HepG2 (cell line): ENCODE measurements around the gene TTC24. TPM values are rescaled to one million over a fixed set of nuclear protein-coding genes. Genes with fewer than 3 reads are reported as not detected.
A peak's percentile ranks its signal among the peaks of the same experiment; 100 is the strongest.

ENCODE experiments used
- ATRX ChIP-seq: sonication (generic); formaldehyde crosslinking; IDR thresholded peaks from 2 replicates; pipeline ENCODE4 v1.4.0; 2020; ENCODE audit warnings: missing genetic modification reagents, borderline replicate concordance
- CREB1 ChIP-seq, 2 experiments: fragments of 450-650 bp in 1 of 2; IDR thresholded peaks; 2 replicates each; pipeline ENCODE4 v1.6.1; 2016 to 2017; ENCODE audit warnings: control low read depth in 1 of 2, mild to moderate bottlenecking in 1 of 2, missing compliant biosample characterization in 1 of 2, missing genetic modification characterization in 1 of 2
- NRL ChIP-seq: sonication (generic); formaldehyde crosslinking; IDR thresholded peaks from 2 replicates; pipeline ENCODE4 v1.5.0; 2020; ENCODE audit warnings: missing genetic modification reagents, mild to moderate bottlenecking, moderate library complexity, borderline replicate concordance
- RAD21 ChIP-seq: fragments of 450-650 bp; formaldehyde crosslinking; IDR thresholded peaks from 2 replicates; pipeline ENCODE4 v1.5.0; 2020; ENCODE audit warnings: mild to moderate bottlenecking
- THAP11 ChIP-seq: IDR thresholded peaks from 2 replicates; pipeline ENCODE4 v1.6.1; 2016; ENCODE audit warnings: missing biosample characterization, missing genetic modification reagents
- ZNF20 ChIP-seq: sonication (generic); formaldehyde crosslinking; IDR thresholded peaks from 2 replicates; pipeline ENCODE4 v1.4.0; 2020; ENCODE audit warnings: mild to moderate bottlenecking, moderate library complexity, missing genetic modification reagents
- ZSCAN31 ChIP-seq: sonication (generic); formaldehyde crosslinking; IDR thresholded peaks from 2 replicates; pipeline ENCODE4 v1.5.0; 2020; ENCODE audit warnings: low read depth, mild to moderate bottlenecking, missing genetic modification reagents
- polyA plus RNA-seq, 8 experiments: library from polyadenylated mRNA; depleted of rRNA in 3 of 8; stranded (reverse) in 7 of 8; unstranded in 1 of 8; fragments of >200 nt; fragmentation: Illumina TruSeq in 4 of 8; extraction: Trizol in 4 of 8; gene quantifications; 2 replicates each; pipeline versions ENCODE4 v1.2.1 to v1.2.3, GENCODE V29; 2011 to 2016; ENCODE audit warnings: low read depth in 4 of 8, missing spikeins in 1 of 8, mixed read lengths in 1 of 8; ENCODE audit not compliant: insufficient read depth in 1 of 8
- total RNA-seq, 5 experiments: library from RNA; depleted of rRNA; stranded (reverse); fragments of >200 nt; fragmentation: Illumina TruSeq; extraction: Trizol; gene quantifications; 2 replicates each; pipeline ENCODE4 v1.2.3, GENCODE V29; 2016; ENCODE audit warnings: low read depth in 1 of 5
- TF ChIP-seq, protein P1 (sequence below): sonication (generic); formaldehyde crosslinking; IDR thresholded peaks from 2 replicates; pipeline ENCODE4 v1.8.0; 2022; ENCODE audit warnings: mild to moderate bottlenecking, missing genetic modification reagents, borderline replicate concordance
- TF ChIP-seq, protein P2 (sequence below): sonication (generic); formaldehyde crosslinking; IDR thresholded peaks from 2 replicates; pipeline ENCODE4 v1.4.0; 2020; ENCODE audit warnings: mild to moderate bottlenecking, missing genetic modification reagents
- TF ChIP-seq, protein P3 (sequence below): sonication (generic); formaldehyde crosslinking; IDR thresholded peaks from 2 replicates; pipeline ENCODE4 v1.4.0; 2020; ENCODE audit warnings: missing genetic modification reagents
- TF ChIP-seq, protein P4 (sequence below): sonication (generic); formaldehyde crosslinking; IDR thresholded peaks from 2 replicates; pipeline ENCODE4 v1.8.0; 2022; ENCODE audit warnings: mild to moderate bottlenecking, missing genetic modification reagents
- TF ChIP-seq, protein P5 (sequence below): IDR thresholded peaks from 2 replicates; pipeline ENCODE4 v1.6.1; 2018; ENCODE audit warnings: missing genetic modification reagents, mild to moderate bottlenecking, missing compliant biosample characterization
- TF ChIP-seq, protein P6 (sequence below), 2 experiments: fragments of 450-650 bp in 1 of 2; sonication (generic) in 1 of 2; formaldehyde crosslinking; IDR thresholded peaks; 2 replicates each; pipeline versions ENCODE4 v1.5.0 to v1.8.0; 2020 to 2022; ENCODE audit warnings: mild to moderate bottlenecking in 1 of 2, missing genetic modification reagents in 1 of 2
- TF ChIP-seq, protein P7 (sequence below): IDR thresholded peaks from 2 replicates; pipeline ENCODE4 v1.6.1; 2018; ENCODE audit warnings: missing genetic modification reagents
- TF ChIP-seq, protein P8 (sequence below): sonication (generic); IDR thresholded peaks from 2 replicates; pipeline ENCODE4 v1.6.1; 2016; ENCODE audit warnings: low read depth, borderline replicate concordance
- TF ChIP-seq, protein P9 (sequence below): sonication (generic); formaldehyde crosslinking; IDR thresholded peaks from 2 replicates; pipeline ENCODE4 v1.8.1; 2023; ENCODE audit warnings: missing genetic modification reagents, inconsistent platforms, borderline replicate concordance

Gene TTC24
- total and polyA plus RNA-seq, 2 of the 13 experiments (the other 11 are each of a cell fraction or from before 2014, with no cell fraction given), result 0.13 to 0.18 TPM

DNA sequence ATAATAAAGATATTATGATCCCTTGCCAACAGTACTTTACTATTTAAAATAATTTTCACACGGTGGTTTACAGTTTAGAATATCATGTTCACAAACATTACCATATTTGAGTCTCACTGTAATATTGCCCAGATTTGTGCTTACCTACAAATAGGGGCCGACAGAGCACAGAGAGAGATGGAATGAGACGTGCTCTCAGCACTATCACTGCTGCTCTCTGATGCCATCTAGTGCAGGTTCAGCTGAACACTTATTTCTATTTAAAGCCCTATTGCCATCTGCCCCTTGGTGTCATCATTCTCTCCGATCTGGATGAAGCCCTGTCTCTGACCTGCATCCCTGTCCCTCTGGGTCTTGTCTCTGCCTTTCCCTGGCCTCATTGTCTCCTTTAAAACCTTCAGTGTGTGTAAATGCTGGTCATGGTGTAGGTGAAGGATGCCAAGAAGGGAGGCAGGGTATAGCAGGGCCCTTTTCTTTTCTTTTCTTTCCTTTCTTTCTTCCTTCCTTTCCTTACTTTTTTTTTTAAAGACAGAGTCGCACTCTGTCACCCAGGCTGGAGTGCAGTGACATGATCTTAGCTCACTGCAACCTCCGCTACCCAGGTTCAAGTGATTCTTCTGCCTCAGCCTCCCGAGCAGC lies 28.6 kb downstream of the TTC24 start (continued):
- TF ChIP-seq, protein P1, sequence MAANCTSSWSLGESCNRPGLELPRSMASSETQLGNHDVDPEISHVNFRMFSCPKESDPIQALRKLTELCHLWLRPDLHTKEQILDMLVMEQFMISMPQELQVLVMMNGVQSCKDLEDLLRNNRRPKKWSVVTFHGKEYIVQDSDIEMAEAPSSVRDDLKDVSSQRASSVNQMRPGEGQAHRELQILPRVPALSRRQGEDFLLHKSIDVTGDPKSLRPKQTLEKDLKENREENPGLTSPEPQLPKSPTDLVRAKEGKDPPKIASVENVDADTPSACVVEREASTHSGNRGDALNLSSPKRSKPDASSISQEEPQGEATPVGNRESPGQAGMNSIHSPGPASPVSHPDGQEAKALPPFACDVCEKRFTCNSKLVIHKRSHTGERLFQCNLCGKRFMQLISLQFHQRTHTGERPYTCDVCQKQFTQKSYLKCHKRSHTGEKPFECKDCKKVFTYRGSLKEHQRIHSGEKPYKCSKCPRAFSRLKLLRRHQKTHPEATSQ (CRISPR knock-in tag), result no peak
- TF ChIP-seq, protein P2, sequence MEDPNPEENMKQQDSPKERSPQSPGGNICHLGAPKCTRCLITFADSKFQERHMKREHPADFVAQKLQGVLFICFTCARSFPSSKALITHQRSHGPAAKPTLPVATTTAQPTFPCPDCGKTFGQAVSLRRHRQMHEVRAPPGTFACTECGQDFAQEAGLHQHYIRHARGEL, result no peak
- TF ChIP-seq, protein P3, sequence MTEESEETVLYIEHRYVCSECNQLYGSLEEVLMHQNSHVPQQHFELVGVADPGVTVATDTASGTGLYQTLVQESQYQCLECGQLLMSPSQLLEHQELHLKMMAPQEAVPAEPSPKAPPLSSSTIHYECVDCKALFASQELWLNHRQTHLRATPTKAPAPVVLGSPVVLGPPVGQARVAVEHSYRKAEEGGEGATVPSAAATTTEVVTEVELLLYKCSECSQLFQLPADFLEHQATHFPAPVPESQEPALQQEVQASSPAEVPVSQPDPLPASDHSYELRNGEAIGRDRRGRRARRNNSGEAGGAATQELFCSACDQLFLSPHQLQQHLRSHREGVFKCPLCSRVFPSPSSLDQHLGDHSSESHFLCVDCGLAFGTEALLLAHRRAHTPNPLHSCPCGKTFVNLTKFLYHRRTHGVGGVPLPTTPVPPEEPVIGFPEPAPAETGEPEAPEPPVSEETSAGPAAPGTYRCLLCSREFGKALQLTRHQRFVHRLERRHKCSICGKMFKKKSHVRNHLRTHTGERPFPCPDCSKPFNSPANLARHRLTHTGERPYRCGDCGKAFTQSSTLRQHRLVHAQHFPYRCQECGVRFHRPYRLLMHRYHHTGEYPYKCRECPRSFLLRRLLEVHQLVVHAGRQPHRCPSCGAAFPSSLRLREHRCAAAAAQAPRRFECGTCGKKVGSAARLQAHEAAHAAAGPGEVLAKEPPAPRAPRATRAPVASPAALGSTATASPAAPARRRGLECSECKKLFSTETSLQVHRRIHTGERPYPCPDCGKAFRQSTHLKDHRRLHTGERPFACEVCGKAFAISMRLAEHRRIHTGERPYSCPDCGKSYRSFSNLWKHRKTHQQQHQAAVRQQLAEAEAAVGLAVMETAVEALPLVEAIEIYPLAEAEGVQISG, result peak; percentile 55
- no peak for TF ChIP-seq NRL
- TF ChIP-seq, protein P4, sequence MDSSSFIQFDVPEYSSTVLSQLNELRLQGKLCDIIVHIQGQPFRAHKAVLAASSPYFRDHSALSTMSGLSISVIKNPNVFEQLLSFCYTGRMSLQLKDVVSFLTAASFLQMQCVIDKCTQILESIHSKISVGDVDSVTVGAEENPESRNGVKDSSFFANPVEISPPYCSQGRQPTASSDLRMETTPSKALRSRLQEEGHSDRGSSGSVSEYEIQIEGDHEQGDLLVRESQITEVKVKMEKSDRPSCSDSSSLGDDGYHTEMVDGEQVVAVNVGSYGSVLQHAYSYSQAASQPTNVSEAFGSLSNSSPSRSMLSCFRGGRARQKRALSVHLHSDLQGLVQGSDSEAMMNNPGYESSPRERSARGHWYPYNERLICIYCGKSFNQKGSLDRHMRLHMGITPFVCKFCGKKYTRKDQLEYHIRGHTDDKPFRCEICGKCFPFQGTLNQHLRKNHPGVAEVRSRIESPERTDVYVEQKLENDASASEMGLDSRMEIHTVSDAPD (CRISPR knock-in tag), result no peak
- TF ChIP-seq ATRX, result no peak
- TF ChIP-seq RAD21 (CRISPR knock-in tag), result peak; percentile 59
- TF ChIP-seq, protein P5, sequence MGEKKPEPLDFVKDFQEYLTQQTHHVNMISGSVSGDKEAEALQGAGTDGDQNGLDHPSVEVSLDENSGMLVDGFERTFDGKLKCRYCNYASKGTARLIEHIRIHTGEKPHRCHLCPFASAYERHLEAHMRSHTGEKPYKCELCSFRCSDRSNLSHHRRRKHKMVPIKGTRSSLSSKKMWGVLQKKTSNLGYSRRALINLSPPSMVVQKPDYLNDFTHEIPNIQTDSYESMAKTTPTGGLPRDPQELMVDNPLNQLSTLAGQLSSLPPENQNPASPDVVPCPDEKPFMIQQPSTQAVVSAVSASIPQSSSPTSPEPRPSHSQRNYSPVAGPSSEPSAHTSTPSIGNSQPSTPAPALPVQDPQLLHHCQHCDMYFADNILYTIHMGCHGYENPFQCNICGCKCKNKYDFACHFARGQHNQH (CRISPR knock-in tag), result no peak
- no peak for TF ChIP-seq ZSCAN31 (CRISPR knock-in tag)
- peak; percentile 56; the same call in 1 of the 2 replicates for TF ChIP-seq THAP11
- TF ChIP-seq, protein P6, sequence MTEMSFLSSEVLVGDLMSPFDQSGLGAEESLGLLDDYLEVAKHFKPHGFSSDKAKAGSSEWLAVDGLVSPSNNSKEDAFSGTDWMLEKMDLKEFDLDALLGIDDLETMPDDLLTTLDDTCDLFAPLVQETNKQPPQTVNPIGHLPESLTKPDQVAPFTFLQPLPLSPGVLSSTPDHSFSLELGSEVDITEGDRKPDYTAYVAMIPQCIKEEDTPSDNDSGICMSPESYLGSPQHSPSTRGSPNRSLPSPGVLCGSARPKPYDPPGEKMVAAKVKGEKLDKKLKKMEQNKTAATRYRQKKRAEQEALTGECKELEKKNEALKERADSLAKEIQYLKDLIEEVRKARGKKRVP (CRISPR knock-in tag; IDR thresholded peaks at IDR 0.05), result 0 out of 4 replicates have a peak, but pooled peaks of 1 of the 2 experiments have one; percentile 31
- TF ChIP-seq, protein P7, sequence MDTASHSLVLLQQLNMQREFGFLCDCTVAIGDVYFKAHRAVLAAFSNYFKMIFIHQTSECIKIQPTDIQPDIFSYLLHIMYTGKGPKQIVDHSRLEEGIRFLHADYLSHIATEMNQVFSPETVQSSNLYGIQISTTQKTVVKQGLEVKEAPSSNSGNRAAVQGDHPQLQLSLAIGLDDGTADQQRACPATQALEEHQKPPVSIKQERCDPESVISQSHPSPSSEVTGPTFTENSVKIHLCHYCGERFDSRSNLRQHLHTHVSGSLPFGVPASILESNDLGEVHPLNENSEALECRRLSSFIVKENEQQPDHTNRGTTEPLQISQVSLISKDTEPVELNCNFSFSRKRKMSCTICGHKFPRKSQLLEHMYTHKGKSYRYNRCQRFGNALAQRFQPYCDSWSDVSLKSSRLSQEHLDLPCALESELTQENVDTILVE (CRISPR knock-in tag), result no peak
- no peak for TF ChIP-seq CREB1 (IDR thresholded peaks at IDR 0.05)
- TF ChIP-seq CREB1 (CRISPR knock-in tag; IDR thresholded peaks at IDR 0.05), result peak; percentile 37; the same call in 1 of the 2 replicates
- no peak for TF ChIP-seq ZNF20
- TF ChIP-seq, protein P8, sequence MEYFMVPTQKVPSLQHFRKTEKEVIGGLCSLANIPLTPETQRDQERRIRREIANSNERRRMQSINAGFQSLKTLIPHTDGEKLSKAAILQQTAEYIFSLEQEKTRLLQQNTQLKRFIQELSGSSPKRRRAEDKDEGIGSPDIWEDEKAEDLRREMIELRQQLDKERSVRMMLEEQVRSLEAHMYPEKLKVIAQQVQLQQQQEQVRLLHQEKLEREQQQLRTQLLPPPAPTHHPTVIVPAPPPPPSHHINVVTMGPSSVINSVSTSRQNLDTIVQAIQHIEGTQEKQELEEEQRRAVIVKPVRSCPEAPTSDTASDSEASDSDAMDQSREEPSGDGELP, result no peak
- TF ChIP-seq, protein P9, sequence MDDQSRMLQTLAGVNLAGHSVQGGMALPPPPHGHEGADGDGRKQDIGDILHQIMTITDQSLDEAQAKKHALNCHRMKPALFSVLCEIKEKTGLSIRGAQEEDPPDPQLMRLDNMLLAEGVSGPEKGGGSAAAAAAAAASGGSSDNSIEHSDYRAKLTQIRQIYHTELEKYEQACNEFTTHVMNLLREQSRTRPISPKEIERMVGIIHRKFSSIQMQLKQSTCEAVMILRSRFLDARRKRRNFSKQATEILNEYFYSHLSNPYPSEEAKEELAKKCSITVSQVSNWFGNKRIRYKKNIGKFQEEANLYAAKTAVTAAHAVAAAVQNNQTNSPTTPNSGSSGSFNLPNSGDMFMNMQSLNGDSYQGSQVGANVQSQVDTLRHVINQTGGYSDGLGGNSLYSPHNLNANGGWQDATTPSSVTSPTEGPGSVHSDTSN (CRISPR knock-in tag), result no peak
